Body of pancreas (tissue), 4 donors: Measurements from ENCODE around the gene IDH3G.

Experiments used
- CTCF ChIP-seq, 7 experiments: fragments of 450-650 bp in 4 of 7; fragments of 200-600 bp in 3 of 7; sonication (generic) in 3 of 7; IDR thresholded peaks; one replicate each; pipeline ENCODE4 v1.5.1; 2016 to 2019; ENCODE audit warnings: antibody characterized with exemption in 7 of 7
- POLR2A ChIP-seq, 3 donors: fragments of 450-650 bp; IDR thresholded peaks; one replicate each; pipeline ENCODE4 v1.6.1; 2016; ENCODE audit warnings: antibody characterized with exemption in 3 of 3, mild to moderate bottlenecking in 2 of 3

GRCh38 chrX:153819384-153820040, 25.3 kb upstream of the IDH3G start:
- TF ChIP-seq CTCF (IDR thresholded peaks at IDR 0.05), result no peak
- TF ChIP-seq POLR2A (IDR thresholded peaks at IDR 0.05), result no peak
